Measurements from ENCODE around the gene S100A6.
"Not testable (repeated sequence)": the region's sequence is repeated elsewhere in the genome, so short reads cannot be mapped to it uniquely, and the experiment has no call there.

The S100A6 gene

GRCh38 chr1:153526132-153526543 lies 9.7 kb downstream of the S100A6 start:
- no peak for DNase-seq

- DNase-seq = no peak
Observed at GRCh38 chr1:153525088-153525728, 10.6 kb downstream of the S100A6 start.

GRCh38 chr1:153522353-153523048 lies 13.3 kb downstream of the S100A6 start:
- not testable (repeated sequence) for DNase-seq

- not testable (repeated sequence) for DNase-seq
Observed at GRCh38 chr1:153521808-153522207, 14.0 kb downstream of the S100A6 start.

- DNase-seq = no peak
Observed at GRCh38 chr1:153520818-153521476, 14.8 kb downstream of the S100A6 start.

GRCh38 chr1:153520137-153520691 lies 15.6 kb downstream of the S100A6 start:
- not testable (repeated sequence) for DNase-seq

GRCh38 chr1:153519242-153519641 lies 16.5 kb downstream of the S100A6 start:
- no peak for DNase-seq

- no peak for DNase-seq
Observed at GRCh38 chr1:153515504-153516394, 20.0 kb downstream of the S100A6 start.

- DNase-seq = no peak
Observed at GRCh38 chr1:153513666-153514065, 22.1 kb downstream of the S100A6 start.

GRCh38 chr1:153513023-153513422 lies 22.8 kb downstream of the S100A6 start:
- DNase-seq = no peak

GRCh38 chr1:153510984-153511410 lies 24.8 kb downstream of the S100A6 start:
- DNase-seq = peak; percentile 64 to 76 (median 72)

- peak; percentile 22 to 56 (median 23) for DNase-seq
Observed at GRCh38 chr1:153509729-153510354, 25.9 kb downstream of the S100A6 start.

- no peak for DNase-seq
Observed at GRCh38 chr1:153509036-153509435, 26.8 kb downstream of the S100A6 start.

GRCh38 chr1:153507926-153508583 lies 27.7 kb downstream of the S100A6 start:
- DNase-seq = no peak

- no peak for DNase-seq
Observed at GRCh38 chr1:153506831-153507413, 28.9 kb downstream of the S100A6 start.

- no peak for DNase-seq
Observed at GRCh38 chr1:153506386-153506785, 29.4 kb downstream of the S100A6 start.

- no peak for DNase-seq
Observed at GRCh38 chr1:153505576-153505975, 30.2 kb downstream of the S100A6 start.

- no peak for DNase-seq
Observed at GRCh38 chr1:153503766-153504165, 32.0 kb downstream of the S100A6 start.

- DNase-seq = no peak
Observed at GRCh38 chr1:153498746-153499145, 37.0 kb downstream of the S100A6 start.

GRCh38 chr1:153495536-153495935 lies 40.3 kb downstream of the S100A6 start:
- DNase-seq = no peak

GRCh38 chr1:153494976-153495535 lies 40.7 kb downstream of the S100A6 start:
- DNase-seq = peak; percentile 42 to 78 (median 61)
